ENCODE data around the gene CCL7. TPM values are rescaled to one million over a fixed set of nuclear protein-coding genes. Genes with fewer than 3 reads are reported as not detected.

The CCL7 gene
- total and polyA plus RNA-seq, 2 of the 4 experiments (the other 2 are of a cell fraction), result 0.18 to 0.58 TPM

DNA sequence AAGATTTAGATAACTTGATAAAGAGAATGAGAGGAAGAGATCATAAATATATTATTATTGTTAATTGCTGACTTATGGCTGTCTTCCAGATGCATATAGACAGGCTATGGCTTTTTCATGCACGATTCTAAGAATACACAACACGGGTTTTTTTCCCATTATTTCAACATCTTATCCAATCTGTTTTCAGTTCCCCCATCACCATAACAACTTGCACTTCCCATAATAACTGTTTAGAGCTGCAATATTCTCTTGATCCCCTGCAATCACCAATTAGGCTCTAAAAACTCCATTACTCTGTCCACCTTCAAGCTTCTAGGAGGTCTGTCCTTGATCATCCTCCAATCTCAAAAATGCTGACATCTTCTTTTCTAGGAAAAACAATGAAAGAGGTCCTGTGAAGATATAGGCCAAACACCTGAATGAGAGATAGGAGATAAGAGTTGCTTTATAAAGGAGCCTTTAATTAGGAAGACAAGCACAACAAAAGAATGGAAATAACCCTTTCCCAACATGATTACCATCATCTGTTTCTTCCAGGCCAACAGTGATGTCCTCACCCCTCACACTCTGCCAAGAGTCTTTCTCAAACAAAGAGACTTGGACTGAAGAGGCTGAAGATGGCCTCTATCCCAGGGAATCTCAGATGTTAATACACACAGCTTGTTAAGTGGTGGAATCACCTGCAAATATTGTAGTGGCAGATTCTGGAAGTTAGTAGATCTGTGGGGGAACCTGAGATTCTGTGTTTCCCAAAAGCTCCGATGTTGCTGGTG, 47.1 kb upstream of the CCL7 start:
- Histone ChIP-seq H4K8ac (ENCODE audit: low read depth in 2 of 2, low read length in 2 of 2) (no peak overlapping the region), H3K4me2 (ENCODE audit: low read depth, low read length) (no peak overlapping the region), H4K91ac (ENCODE audit: insufficient read depth, low read depth, low read length) (no peak overlapping the region), H2AFZ (replicated peaks; ENCODE audit: low read length, poor library complexity) (no peak overlapping the region), H2BK15ac (ENCODE audit: low read depth, low read length) (no peak overlapping the region), H3K9me1 (ENCODE audit: insufficient read depth, low read length) (no peaks in the 10 kb centered on the region), H4K20me1 (ENCODE audit: insufficient read depth, low read length) (no peaks in the 10 kb centered on the region), H3K79me1 (ENCODE audit: low read depth in 1 of 2, low read length in 2 of 2) (no peaks in the 10 kb centered on the region), H3K27ac (ENCODE audit: insufficient read depth, low read length) (no peak overlapping the region), H4K5ac (ENCODE audit: low read depth, low read length) (no peak overlapping the region), H2AK5ac (ENCODE audit: low read depth, low read length) (no peak overlapping the region), H3K27me3 (ENCODE audit: control insufficient read depth, insufficient read depth, low read length) (peaks cover 1% of the 10 kb centered on the region), H2BK20ac (ENCODE audit: low read depth, low read length) (no peak overlapping the region), H3K14ac (replicated peaks; ENCODE audit: low read depth, low read length) (no peak overlapping the region), H2AK9ac (replicated peaks; ENCODE audit: low read depth, low read length, poor library complexity) (no peak overlapping the region), H3K36me3 (ENCODE audit: control insufficient read depth, insufficient read depth, low read length) (no peaks in the 10 kb centered on the region), H3K56ac (ENCODE audit: extremely low read depth, insufficient read depth, low read length) (no peak overlapping the region), H3K18ac (ENCODE audit: low read depth, low read length) (no peak overlapping the region), H3K4me3 (ENCODE audit: insufficient read depth, low read depth, low read length) (no peak overlapping the region), H3K9ac (ENCODE audit: low read depth, low read length) (no peak overlapping the region), H2BK120ac (ENCODE audit: low read depth, low read length) (no peak overlapping the region), H2BK5ac (ENCODE audit: low read depth, low read length, poor library complexity, severe bottlenecking) (no peak overlapping the region), H3K4me1 (ENCODE audit: control insufficient read depth, insufficient read depth, low read length) (no peaks in the 10 kb centered on the region), H3K9me3 (ENCODE audit: control insufficient read depth, insufficient read depth, low read length) (no peaks in the 10 kb centered on the region), H3K23ac (ENCODE audit: low read depth, low read length) (no peak overlapping the region), H3K4ac (ENCODE audit: low read depth, low read length) (no peak overlapping the region)
- DNase-seq (no peak), ATAC-seq (ENCODE audit: low read depth) (no peak)
- ChIA-PET CTCF (no interaction called here), POLR2A (ENCODE audit: unreplicated experiment) (no interaction called here)
- TF ChIP-seq MAFK (IDR thresholded peaks at IDR 0.05; ENCODE audit: low read depth, low read length) (peak; percentile 85), SMC3 (IDR thresholded peaks at IDR 0.05; ENCODE audit: low read depth, low read length) (no peak)
- dilution Hi-C loops (cut with HindIII; ENCODE audit: low sequenced_read_pairs, unreplicated experiment) (no loop called here), in situ Hi-C loops (cut with MboI; ENCODE audit: low sequenced_read_pairs) (no loop called here), intact Hi-C loops (cut with micrococcal nuclease) (no loop called here)
- BruUV-seq (replicated peaks), result no TSS peak
- WGBS, 2 experiments (ENCODE audit: extremely low coverage in 2 of 2, insufficient read length in 1 of 2), result 37% methylated on average over 2 of the region's 3 CpGs; no CpG with 5 or more reads in 1 of the 2 experiments
